HG02571 (cell line): ENCODE data around the gene UNC119B.

Experiments used
- ATAC-seq: cut with Tn5 transposase; IDR thresholded peaks from one replicate; pipeline ENCODE4 v1.9.1; 2021; ENCODE audit warnings: mild to moderate bottlenecking, moderate library complexity; ENCODE audit not compliant: unreplicated experiment

Gene UNC119B

DNA sequence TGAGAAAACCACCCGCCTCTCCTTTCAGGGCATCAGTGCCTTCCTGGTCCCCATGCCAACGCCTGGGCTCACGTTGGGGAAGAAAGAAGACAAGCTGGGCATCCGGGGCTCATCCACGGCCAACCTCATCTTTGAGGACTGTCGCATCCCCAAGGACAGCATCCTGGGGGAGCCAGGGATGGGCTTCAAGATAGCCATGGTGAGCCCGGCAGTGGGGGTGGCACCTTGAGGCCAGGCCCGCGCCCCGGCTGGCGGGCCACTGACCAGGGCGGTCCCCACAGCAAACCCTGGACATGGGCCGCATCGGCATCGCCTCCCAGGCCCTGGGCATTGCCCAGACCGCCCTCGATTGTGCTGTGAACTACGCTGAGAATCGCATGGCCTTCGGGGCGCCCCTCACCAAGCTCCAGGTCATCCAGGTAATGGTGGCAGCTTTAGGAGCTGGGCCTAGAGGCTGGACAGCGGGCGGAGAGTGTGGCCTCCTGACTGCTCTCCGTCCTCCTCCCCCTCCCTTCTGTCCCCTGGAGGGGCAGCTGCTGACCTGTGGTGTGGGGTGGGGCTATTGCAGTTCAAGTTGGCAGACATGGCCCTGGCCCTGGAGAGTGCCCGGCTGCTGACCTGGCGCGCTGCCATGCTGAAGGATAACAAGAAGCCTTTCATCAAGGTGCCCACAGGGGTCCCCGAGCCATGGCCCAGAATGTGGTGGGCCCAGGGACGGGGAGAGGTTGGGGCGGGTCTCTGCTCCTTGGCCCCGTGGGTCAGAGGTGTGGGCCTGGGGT, 28.2 kb downstream of the UNC119B start:
- no peak for ATAC-seq

DNA sequence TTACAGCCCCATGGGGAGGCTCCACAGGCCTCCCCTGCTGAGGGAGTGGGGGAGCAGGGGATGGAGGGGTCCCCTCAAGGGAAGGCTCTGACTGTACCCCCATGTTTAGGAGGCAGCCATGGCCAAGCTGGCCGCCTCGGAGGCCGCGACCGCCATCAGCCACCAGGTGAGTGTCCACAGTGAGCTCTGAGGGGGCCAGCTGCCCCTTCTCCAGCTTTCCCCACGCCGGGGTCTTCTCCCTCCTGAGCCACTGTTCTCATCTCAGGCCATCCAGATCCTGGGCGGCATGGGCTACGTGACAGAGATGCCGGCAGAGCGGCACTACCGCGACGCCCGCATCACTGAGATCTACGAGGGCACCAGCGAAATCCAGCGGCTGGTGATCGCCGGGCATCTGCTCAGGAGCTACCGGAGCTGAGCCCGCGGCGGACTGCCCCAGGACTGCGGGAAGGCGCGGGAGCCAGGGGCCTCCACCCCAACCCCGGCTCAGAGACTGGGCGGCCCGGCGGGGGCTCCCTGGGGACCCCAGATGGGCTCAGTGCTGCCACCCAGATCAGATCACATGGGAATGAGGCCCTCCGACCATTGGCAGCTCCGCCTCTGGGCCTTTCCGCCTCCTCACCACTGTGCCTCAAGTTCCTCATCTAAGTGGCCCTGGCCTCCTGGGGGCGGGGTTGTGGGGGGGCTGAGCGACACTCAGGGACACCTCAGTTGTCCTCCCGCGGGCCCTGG, 28.9 kb downstream of the UNC119B start:
- no peak for ATAC-seq

DNA sequence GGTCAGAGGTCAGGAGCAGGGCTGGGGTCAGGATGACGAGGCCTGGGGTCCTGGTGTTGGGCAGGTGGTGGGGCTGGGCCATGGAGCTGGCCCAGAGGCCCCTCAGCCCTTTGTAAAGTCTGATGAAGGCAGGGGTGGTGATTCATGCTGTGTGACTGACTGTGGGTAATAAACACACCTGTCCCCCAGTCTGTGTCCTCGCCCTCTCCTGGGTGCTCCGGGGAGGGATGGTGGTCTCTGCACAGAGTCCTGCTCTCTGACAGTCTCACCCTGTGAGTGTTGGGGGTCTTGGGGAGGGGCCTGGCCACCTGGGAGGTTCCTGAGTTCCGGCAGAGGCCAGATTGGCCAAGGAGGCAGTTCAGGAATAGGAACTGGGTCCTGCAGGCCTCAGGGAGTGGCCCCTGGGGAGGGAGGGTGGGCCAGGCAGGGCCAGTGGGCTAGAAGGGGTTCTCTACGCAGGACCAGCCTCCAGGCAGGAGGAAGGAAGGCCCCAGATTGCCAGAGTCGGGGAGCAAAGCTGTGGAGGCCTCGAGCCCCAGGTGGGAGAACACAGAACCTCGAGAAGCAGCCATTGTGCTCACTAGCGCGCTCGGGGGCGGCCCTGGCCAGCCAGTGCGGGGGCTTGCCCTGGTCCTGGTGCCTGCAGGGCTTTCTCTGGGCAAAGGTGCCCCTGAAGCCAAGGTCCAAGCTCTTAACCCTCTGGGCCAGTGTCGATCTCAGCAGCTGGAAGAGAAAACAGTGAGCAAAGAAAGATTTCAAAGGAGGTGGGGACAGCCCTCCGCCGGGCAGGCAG, 29.8 kb downstream of the UNC119B start:
- no peak for ATAC-seq

DNA sequence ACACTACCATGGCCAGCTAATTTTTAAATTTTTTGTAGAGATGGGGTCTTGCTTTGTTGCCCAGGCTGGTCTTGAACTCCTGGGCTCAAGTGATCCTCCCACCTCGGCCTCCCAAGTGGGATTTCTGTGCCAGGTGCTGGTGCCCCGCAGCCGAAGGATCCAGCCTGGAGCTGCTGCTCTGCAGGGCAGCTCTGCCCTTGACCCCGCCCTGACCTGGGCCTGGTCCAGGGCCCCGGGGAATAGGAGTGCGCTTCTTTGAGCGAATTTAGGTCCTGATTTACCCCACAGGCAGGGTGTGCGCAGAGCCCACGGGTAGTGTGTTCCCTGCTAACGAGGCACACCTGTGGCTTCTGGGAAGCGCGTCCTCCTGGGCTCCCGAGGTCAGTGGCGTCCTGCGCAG, 30.6 kb downstream of the UNC119B start:
- ATAC-seq, result no peak

DNA sequence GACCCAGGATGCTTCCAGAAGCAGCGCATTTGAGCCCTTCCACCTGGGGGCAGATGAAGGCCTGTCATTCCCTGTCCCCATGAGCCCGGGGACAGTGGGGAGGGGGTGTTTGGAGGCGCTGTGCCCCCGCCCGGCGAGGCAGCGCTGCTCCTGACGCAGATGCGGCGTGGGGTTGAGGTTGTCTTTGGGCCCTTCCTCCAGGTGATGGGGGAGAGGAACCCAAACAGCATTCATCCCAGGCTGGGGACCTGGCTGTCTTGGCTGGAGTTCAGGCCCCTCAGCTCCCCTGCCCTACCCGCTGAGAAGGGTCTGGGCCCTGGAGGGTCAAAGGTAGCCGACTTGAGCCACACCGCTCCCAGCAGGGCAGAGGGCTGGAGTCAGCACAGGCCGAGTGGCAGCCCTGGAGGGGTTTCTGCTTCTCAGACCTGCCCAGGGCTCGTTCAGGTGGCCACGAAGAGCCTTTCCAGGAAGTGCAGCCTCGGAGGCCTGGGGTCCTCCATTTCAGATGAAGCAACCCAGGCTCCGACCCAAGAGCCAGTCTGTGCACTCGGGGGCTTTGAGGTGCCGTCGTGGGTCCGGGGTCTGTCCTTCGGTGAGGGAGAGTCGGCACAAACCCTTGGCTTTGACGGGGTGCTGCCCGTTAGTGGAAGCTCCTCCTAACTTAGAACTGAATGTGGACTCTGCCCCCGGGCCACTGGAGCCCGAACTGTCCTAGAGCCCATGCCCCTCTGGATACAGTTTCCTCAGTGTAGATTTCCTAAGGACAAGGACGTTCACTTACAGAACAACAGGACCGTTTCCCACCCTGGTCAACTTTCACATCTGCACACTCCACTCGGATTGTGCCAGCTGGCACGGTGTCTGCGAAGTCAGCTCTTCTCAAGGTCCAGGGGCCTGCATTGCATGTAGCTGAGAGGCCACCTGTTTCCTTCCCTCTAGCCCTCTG, 31.5 kb downstream of the UNC119B start:
- no peak for ATAC-seq

DNA sequence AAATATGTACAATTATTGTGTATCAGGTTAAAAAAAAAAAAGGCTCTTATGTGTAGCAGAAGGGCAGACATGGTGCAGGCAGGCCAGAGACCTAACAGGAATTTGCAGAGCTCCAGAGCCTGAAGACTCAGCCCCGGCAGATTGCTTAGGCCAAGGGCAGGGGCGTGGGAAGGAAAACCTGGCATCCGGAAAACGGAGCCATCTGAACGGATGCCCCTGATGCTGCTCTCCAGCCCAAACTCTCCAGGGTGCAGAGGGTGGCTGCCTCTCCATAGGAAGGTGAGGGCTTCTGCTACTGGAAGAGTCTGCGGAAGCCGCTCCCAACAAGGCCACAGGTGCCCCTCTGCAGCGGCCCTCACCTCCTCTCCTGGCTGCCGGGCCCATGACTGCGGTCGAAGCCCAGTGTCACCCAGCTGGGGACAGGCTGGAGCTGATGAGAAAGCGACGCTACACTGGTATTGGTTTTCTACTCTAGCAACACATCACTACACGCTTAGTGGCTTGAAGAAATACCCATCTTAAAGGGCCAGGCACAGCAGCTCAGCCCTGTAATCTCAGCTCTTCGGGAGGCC, 34.8 kb downstream of the UNC119B start:
- no peak for ATAC-seq

DNA sequence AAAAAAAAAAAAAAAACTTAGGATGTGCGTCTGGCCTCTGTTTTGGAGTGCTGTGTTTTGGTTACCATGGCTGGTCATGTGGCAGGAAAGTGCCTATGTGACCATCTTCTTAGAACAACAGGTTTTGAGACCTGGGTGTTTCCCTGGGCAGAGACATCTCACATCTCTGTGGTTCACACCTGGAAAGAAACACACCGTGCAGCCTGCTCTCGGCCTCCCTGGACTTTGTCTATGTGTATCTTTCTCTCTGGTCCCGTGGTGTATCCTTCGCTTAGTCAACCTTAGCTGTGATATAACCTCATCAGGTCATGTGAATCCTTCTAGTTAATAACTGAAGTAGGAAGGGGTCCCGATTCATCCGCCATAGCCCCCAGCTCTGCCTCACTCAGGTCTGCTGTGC, 38.0 kb downstream of the UNC119B start:
- ATAC-seq, result no peak

DNA sequence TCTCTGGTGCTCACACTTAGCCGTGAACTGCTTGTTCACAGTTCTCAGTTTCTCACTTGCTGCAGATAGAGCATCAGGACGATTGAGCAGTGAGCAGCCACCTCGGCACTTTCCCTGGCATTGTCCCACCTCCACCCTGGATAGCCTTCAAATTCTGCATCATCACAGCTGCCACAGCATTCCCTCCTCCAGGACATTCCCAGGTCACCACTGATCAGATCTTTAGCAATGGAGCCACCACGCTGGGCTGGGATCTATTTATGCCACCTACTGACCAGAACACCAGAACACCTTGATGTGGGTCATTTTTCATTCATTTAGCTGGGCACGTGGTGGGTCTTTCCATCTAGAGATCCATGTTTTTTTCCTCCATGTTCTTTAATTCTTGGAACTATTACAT, 39.0 kb downstream of the UNC119B start:
- ATAC-seq, result no peak

DNA sequence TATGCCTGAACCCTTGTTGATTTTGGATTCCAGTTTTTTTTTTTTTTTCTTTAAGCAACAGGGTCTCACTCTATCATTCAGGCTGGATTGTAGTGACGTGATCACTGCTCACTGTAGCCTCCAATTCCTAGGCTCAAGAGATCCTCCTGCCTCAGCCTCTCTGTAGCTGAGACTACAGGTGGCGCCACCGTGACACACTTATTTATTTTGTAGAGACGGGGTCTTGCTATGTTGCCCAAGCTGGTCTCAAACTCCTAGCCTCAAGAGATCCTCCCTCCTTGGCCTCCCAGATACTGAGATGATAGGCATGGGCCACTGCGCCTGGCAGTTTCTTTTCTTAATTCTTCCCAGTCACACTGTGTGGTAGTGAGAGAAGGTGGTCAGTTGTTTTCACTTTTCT, 40.5 kb downstream of the UNC119B start:
- ATAC-seq, result no peak

DNA sequence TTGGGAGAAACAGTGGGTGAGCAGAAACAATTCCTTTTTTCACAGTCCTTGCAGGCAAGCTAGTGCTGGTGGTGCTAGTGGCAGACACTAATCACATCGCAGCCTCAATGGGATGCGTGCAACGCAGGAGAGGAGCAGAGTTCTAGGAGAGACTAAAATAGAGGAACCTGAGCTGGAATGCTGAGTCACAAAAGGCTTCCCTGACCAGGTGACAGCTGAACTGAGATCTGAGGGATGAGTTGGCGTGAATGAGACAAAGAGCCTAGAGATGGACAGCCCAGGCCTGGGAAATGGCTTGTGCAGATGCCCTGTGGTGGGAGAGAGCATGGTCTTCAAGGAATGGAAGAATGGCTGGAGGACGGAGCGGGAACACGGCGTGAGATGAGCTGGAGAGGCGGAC, 41.1 kb downstream of the UNC119B start:
- no peak for ATAC-seq

DNA sequence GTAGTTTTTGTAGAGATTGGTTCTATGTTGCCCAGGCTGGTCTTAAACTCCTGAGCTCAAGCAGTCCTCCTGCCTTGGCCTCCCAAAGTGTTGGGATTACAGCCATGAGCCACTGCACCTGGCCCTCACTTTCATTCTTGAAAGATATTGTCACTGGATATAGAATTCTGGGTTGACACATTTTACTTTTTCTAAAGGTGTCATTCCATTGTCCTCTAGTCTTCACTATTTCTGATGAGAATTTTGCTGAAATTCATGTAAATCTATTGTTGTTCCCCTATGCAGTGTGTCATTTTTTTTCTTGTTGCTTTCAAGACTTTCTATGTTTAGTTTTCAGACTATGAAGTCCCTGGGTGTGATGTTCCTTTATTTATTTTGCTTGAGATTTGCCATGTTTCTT, 44.5 kb downstream of the UNC119B start:
- ATAC-seq, result no peak

DNA sequence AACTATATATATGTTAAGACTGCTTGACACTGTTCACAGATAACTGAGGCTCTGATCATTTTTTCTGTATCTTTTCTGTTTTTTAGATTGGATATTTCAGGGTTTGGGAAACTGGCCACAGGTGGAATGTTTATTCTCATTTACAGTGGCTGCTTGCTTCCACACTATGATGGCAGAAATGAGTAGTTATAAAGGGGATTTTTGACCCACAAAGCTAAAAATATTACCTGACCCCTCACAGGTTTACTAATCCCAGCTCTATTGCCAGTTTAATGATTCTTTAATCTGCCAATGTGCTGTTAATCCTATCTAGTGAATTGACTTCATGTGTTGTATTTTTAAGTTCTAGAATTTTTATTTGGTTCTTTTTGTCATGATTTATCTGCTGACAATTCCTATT, 45.0 kb downstream of the UNC119B start:
- no peak for ATAC-seq

DNA sequence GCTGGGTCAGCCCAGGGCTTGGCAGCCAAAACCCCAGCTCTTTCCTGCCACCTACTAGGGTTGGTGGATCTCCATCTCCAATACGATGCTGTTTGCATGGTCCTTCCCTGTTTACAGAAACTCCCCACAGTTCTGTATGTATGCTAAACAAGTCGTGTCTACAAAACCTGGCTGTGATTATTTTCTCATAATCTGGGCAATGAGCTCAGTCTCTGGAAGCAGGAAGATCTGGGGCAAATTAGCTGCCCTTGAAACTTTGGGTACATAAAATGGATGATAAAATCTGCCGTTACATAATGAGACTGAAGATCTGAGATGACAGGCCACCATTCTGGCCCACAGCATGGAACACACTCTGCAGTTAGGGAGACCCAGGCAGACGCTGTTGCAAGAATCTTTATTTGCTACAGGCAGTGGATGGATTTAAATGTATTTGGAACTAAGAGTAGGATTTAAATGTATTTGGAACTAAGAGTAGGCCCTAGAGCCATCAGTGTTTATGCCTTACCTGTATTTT, 47.0 kb downstream of the UNC119B start:
- no peak for ATAC-seq

DNA sequence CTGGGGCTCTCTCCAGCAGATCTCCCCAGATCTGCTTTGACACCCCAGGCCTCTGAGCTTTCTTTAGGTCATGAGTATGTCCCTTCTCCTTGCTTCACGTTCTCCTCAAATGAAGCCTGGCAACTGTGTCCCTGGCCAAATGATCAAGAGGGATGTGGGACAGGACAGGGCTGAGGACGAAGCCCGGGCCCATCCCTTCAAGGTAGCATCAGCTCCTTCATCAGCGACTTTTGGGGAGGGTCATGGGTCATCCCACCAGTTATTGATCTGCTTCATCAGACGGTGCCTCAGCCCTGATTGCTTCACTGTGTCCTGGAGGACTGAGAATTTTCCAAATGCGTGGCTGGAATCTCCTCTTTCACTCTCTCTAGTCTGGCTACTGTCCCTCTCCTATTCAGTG, 47.7 kb downstream of the UNC119B start:
- ATAC-seq, result no peak

DNA sequence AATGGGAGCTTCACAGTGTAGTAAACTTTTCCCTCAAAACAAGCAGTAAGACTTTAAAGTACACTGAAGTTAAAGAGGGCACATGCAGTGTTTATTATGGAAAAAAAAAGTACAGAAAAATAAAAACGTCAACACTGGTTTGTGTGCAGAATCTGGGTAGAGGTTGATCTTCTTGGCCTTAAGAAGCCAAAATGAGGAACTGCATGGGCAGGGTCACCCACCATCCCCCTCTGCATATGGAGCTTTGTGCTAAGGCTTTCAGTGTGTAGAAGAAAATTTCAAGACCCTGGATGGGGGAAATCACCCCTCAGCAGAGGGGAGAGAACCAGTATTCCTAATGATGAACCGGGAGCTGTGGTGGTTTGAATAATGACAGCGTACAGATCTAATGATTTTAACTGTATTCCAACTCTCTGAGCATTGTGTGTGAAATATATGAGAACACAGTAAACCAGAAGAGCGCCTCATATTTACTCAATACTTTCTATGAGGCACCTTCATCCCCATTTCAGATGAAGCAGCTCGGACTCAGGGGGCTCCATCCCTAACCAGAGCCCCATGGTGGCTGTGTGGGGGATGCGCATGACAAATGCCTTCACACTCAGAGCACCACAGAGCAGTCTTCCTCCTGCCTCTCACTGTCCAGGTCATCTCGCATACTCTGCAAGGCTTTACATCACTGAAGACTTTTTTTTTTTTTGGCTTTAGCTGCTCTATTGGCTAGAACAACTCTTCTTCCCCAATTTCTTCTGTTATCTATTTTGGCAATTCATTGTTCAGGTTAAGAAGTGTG, 48.7 kb downstream of the UNC119B start:
- no peak for ATAC-seq

DNA sequence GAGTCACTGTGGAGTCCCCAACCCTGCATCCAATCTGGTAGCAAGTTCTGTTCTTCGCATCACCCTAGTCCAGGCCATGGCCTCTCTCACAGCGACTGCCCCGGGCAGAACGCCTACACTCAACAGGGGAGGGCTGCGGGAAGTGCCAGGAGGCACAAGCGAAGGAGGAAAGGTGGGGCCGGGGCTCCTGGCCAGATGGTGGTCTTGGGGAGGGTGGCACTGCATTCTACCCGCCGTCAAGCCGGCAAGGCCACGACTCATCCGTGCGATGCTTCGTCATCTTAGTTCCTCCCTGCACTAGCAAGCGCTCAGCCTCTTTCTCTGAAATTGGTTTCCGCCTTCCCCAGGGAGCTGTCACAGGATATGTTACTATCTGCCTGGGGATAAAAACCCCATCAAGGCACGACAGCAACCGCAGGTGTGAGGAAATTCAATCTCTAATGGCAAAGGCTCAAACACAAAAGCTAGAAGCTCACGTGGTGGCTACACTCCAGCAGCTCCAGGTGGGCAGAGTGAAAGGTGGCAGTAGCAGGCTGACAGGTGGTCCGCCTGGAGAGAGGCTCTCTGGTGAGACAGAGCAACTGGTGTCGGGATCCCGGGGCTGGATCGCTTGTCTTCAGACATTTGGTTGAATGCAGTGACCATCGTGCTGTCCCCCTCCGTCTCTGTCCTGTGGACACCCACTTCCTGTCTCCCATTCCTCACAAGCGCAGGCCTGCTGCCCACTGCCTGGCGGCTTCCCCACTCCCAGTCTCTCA, 49.5 kb downstream of the UNC119B start:
- no peak for ATAC-seq

DNA sequence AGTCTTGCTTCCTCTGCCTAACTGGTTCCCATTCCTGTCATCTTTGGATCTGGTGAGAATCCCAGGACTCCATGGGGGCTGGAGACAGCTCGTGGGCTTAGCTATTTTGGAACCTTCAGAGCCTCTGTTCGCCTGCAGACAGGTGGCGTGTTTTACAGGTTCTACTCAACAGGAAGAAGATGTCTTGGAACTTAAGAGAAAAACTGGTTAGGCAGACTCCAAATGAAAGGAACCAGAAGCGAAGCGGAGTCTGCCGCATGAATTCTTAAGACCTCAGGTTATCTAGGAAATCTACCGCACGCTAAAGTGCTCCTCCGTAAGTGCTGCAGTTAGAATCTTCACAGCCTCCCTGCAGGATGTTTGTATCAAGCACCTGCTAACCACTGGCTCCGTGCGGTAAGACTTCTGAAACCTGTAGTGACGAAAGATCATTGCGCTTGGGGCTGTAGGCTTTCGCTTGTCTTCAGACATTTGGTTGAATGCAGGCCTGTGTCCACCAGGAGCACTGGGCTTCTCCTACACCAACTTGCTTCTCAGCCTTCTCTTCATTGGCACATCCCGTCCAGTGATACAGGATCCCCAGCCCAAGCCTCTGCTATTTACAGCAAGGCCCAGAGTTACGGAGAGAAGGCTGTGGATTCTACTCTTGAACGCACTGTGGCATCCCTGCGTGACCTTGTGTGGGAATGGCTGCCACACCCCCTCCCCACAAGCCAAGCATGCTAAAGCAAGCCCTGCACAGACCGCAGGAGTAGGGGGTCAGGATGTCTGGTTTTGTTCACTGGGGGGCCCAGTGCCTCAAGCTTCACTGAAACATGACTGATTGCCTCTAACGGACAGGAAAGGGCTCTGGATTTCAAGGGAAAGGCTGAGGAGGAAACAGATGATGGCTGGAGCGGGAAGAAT, 50.3 kb downstream of the UNC119B start:
- no peak for ATAC-seq
